ENCODE results near the gene DLX6.
"Not testable (repeated sequence)": the region's sequence is repeated elsewhere in the genome, so short reads cannot be mapped to it uniquely, and the experiment has no call there.

DLX6 gene

GRCh38 chr7:97021747-97022490, 16.6 kb downstream of the DLX6 start:
- in situ Hi-C loops (cut with MboI; ENCODE audit: low sequenced_read_pairs): no loop called here

- in situ Hi-C loops (cut with MboI; ENCODE audit: low sequenced_read_pairs): no loop called here
These were observed 17.3 kb downstream of the DLX6 start for GRCh38 chr7:97022491-97023306.

GRCh38 chr7:97024209-97025129, 19.1 kb downstream of the DLX6 start, which contains the start of gene DLX5:
TSS of gene DLX5 (minus strand) at chr7:97024831. CDS start at chr7:97024623, 208 bp downstream.
- in situ Hi-C loops (cut with MboI; ENCODE audit: low sequenced_read_pairs): no loop called here

- in situ Hi-C loops (cut with MboI; ENCODE audit: low sequenced_read_pairs): no loop called here
These were observed 19.8 kb downstream of the DLX6 start for GRCh38 chr7:97025130-97025499.

- in situ Hi-C loops (cut with MboI; ENCODE audit: low sequenced_read_pairs): no loop called here
These were observed 20.8 kb downstream of the DLX6 start for GRCh38 chr7:97025983-97026714.

GRCh38 chr7:97026715-97027426, 21.5 kb downstream of the DLX6 start:
- in situ Hi-C loops (cut with MboI; ENCODE audit: low sequenced_read_pairs): no loop called here

- in situ Hi-C loops (cut with MboI; ENCODE audit: low sequenced_read_pairs): no loop called here
These were observed 22.3 kb downstream of the DLX6 start for GRCh38 chr7:97027427-97028234.

- in situ Hi-C loops (cut with MboI; ENCODE audit: low sequenced_read_pairs): not testable (repeated sequence)
These were observed 29.0 kb downstream of the DLX6 start for GRCh38 chr7:97034213-97034852.

- in situ Hi-C loops (cut with MboI; ENCODE audit: low sequenced_read_pairs): no loop called here
These were observed 34.2 kb downstream of the DLX6 start for GRCh38 chr7:97039374-97040065.

GRCh38 chr7:97043281-97043680, 37.9 kb downstream of the DLX6 start:
- in situ Hi-C loops (cut with MboI; ENCODE audit: low sequenced_read_pairs): no loop called here

All from hTERT RPE-1 (cell line).